Naive thymus-derived CD8-positive, alpha-beta T cell (primary cell): ENCODE results near the gene SCN11A. TPM values are rescaled to one million over a fixed set of nuclear protein-coding genes. Genes with fewer than 3 reads are reported as not detected.

ENCODE experiments used
- ATAC-seq, 2 donors: fragments of 150-1000 bp; cut with Tn5 transposase in 1 of 2; sonication (Bioruptor Pico), chemical (Tn5 transposase) in 1 of 2; 1 replicate in 1 of 2; 2 replicates in 1 of 2; pipeline ENCODE4 v1.10.0; 2021; ENCODE audit warnings: mild to moderate bottlenecking in 2 of 2, moderate library complexity in 2 of 2
- POLR2A ChIA-PET: fragments of 350-600 bp; sonication (Branson Sonifier 250); formaldehyde crosslinking; loops from one replicate; lab custom pipeline; 2021; ENCODE audit warnings: antibody characterized with exemption; lab: Charles Lee
- DNase-seq, 10 donors: peaks; one replicate each; pipeline versions ENCODE4 v3.0.0 to v3.0.0-alpha.2; 2020 to 2022
- H3K27ac Mint-ChIP-seq, 10 donors: one replicate each; pipeline ENCODE4 v1.8.0; 2020 to 2022; ENCODE audit warnings: mild to moderate bottlenecking in 10 of 10, mixed read lengths in 10 of 10, moderate library complexity in 4 of 10, inconsistent platforms in 1 of 10
- H3K27me3 Mint-ChIP-seq, 5 donors: one replicate each; pipeline ENCODE4 v1.8.0; 2021 to 2022; ENCODE audit warnings: mixed read lengths in 5 of 5
- H3K36me3 Mint-ChIP-seq, 3 donors: one replicate each; pipeline ENCODE4 v1.8.0; 2020 to 2022; ENCODE audit warnings: mixed read lengths in 3 of 3, mild to moderate bottlenecking in 2 of 3, inconsistent platforms in 1 of 3
- H3K4me1 Mint-ChIP-seq, 4 donors: one replicate each; pipeline ENCODE4 v1.8.0; 2021 to 2022; ENCODE audit warnings: mixed read lengths in 4 of 4
- H3K4me3 Mint-ChIP-seq, 10 donors: one replicate each; pipeline ENCODE4 v1.8.0; 2020 to 2022; ENCODE audit warnings: mild to moderate bottlenecking in 10 of 10, mixed read lengths in 10 of 10, moderate library complexity in 6 of 10, inconsistent platforms in 1 of 10
- H3K9me3 Mint-ChIP-seq, 9 donors: one replicate each; pipeline ENCODE4 v1.8.0; 2020 to 2022; ENCODE audit warnings: mixed read lengths in 9 of 9, mild to moderate bottlenecking in 3 of 9, inconsistent platforms in 1 of 9, moderate library complexity in 1 of 9
- polyA plus RNA-seq, 3 donors: library from polyadenylated mRNA; unstranded; fragments of 300-500 nt; fragmentation: Illumina TruSeq; gene quantifications; one replicate each; pipeline ENCODE4 v1.2.3, GENCODE V29; 2021
- total RNA-seq, 8 experiments: library from RNA in 2 of 8; stranded (reverse) in 2 of 8; gene quantifications; one replicate each; pipeline ENCODE4 v1.2.3 and lab custom pipeline; 2021 to 2026

The SCN11A gene
- total and polyA plus RNA-seq, 5 experiments from 2014 or later = 0.39 to 0.47 TPM; not detected in 3

GRCh38 chr3:39090922-39091321 is 39.2 kb upstream of the SCN11A start:
- H3K27ac Mint-ChIP-seq = peak overlapping the region in 3 of 10 donors; percentile 2 to 28 (median 6)
- POLR2A ChIA-PET = no interaction called here
- no peak overlapping the region for H3K4me3 Mint-ChIP-seq
- DNase-seq = no peak
- peaks cover 0 to 98% (median 13%) of the 10 kb centered on the region in 3 donors for H3K36me3 Mint-ChIP-seq
- no peak for ATAC-seq
- no peaks in the 10 kb centered on the region for H3K27me3 Mint-ChIP-seq
- H3K9me3 Mint-ChIP-seq = no peaks in the 10 kb centered on the region
- H3K4me1 Mint-ChIP-seq = peaks cover 0 to 7% (median under 1%) of the 10 kb centered on the region in 4 donors

GRCh38 chr3:39088889-39089288 is 37.1 kb upstream of the SCN11A start:
- Mint-ChIP-seq H3K36me3 (peaks cover 0 to 97% (median 17%) of the 10 kb centered on the region in 3 donors), H3K4me1 (peaks cover 0 to 11% (median under 1%) of the 10 kb centered on the region in 4 donors), H3K27me3 (no peaks in the 10 kb centered on the region), H3K4me3 (no peak overlapping the region), H3K9me3 (no peaks in the 10 kb centered on the region), H3K27ac (no peak overlapping the region)
- POLR2A ChIA-PET = no interaction called here
- ATAC-seq = no peak
- no peak for DNase-seq

GRCh38 chr3:39088456-39088855 is 36.7 kb upstream of the SCN11A start:
- no peak for ATAC-seq
- POLR2A ChIA-PET = no interaction called here
- Mint-ChIP-seq H3K4me1 (peaks cover 0 to 11% (median under 1%) of the 10 kb centered on the region in 4 donors), H3K9me3 (no peaks in the 10 kb centered on the region), H3K4me3 (no peak overlapping the region), H3K36me3 (peaks cover 0 to 97% (median 17%) of the 10 kb centered on the region in 3 donors), H3K27ac (peak overlapping the region in 4 of 10 donors; percentile 44 to 67 (median 62)), H3K27me3 (no peaks in the 10 kb centered on the region)
- DNase-seq = no peak

GRCh38 chr3:39086144-39086543 is 34.4 kb upstream of the SCN11A start:
- H3K36me3 Mint-ChIP-seq = peaks cover 0 to 93% (median 10%) of the 10 kb centered on the region in 3 donors
- H3K27ac Mint-ChIP-seq = peak overlapping the region in 2 of 10 donors; percentile 14 to 40
- POLR2A ChIA-PET = no interaction called here
- DNase-seq (no peak), ATAC-seq (no peak)
- no peaks in the 10 kb centered on the region for H3K27me3 Mint-ChIP-seq
- H3K4me1 Mint-ChIP-seq = peaks cover 0 to 11% (median 0%) of the 10 kb centered on the region in 4 donors
- H3K9me3 Mint-ChIP-seq = no peaks in the 10 kb centered on the region
- H3K4me3 Mint-ChIP-seq = no peak overlapping the region

DNA sequence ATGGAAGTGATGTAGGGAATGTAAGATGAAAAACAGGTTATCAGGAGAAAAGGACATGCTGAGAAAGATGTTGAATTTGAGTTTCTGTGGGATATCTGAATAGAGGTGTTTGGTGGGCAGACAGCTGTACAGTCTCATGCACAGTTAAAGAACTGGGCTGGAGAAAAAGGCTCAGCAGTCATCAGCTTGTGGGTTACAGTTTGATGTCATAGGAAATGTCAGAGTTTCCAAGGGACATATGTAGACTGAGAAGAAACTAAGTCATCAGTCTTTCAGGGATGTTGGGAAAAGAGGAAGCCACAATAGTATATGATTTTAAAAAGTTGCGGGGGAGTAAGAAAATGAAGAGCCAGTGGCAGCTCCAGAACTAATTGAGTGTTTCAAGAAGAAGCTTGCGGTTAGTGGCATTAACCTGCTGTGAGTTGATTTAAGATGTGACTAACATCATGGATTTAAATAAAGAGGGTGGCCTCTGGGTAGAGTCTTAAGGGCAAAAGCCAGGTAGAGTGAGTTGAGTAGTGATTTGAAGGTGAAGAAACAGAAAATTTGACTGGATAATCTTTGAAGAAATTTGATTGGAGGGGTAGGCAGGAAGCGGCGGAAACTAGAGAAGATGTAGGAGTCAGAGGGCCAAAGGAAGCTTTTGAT is 31.0 kb upstream of the SCN11A start:
- Mint-ChIP-seq H3K9me3 (no peaks in the 10 kb centered on the region), H3K27me3 (no peaks in the 10 kb centered on the region), H3K27ac (peak overlapping the region in 9 of 10 donors; percentile 5 to 72 (median 23)), H3K4me1 (peaks cover 0 to 11% (median 4%) of the 10 kb centered on the region in 4 donors), H3K36me3 (peaks cover 0 to 79% (median 14%) of the 10 kb centered on the region in 3 donors), H3K4me3 (no peak overlapping the region)
- ATAC-seq (no peak), DNase-seq (no peak)
- POLR2A ChIA-PET = no interaction called here

GRCh38 chr3:39080026-39080425 is 28.3 kb upstream of the SCN11A start:
- Mint-ChIP-seq H3K4me1 (peaks cover 0 to 6% (median 1%) of the 10 kb centered on the region in 4 donors), H3K27me3 (no peaks in the 10 kb centered on the region), H3K9me3 (no peaks in the 10 kb centered on the region), H3K4me3 (no peak overlapping the region), H3K27ac (peak overlapping the region in 2 of 10 donors; percentile 18 to 25), H3K36me3 (peaks cover 7 to 79% (median 25%) of the 10 kb centered on the region in 3 donors)
- DNase-seq (no peak), ATAC-seq (peak in 1 of 2 donors; percentile 18)
- POLR2A ChIA-PET = no interaction called here

DNA sequence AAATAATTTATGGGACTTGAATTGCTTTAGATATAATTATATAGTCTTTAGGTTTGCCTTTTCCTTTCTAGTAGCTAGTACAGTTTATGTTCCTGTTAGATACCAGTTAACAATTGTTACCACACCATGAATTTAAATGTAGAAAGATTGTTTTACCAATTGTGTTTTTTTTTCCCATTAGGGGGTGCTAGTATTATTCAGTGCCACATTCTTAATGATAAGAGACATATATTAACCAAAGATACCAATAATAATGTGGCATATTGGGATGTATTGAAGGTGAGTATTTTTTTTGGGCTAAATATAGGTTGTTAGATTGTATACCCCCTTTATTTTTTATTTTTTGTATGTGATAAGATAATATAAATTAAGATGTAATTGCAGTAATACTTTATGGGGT is 27.8 kb upstream of the SCN11A start:
- H3K9me3 Mint-ChIP-seq = no peaks in the 10 kb centered on the region
- peaks cover 11 to 79% (median 25%) of the 10 kb centered on the region in 3 donors for H3K36me3 Mint-ChIP-seq
- no peak overlapping the region for H3K27ac Mint-ChIP-seq
- DNase-seq = no peak
- H3K27me3 Mint-ChIP-seq = no peaks in the 10 kb centered on the region
- no peak overlapping the region for H3K4me3 Mint-ChIP-seq
- no peak for ATAC-seq
- POLR2A ChIA-PET = no interaction called here
- H3K4me1 Mint-ChIP-seq = peaks cover 0 to 6% (median 1%) of the 10 kb centered on the region in 4 donors

- Mint-ChIP-seq H3K36me3 (peaks cover 20 to 85% (median 37%) of the 10 kb centered on the region in 3 donors), H3K27me3 (no peaks in the 10 kb centered on the region)
Observed at GRCh38 chr3:39075910-39076309, 24.2 kb upstream of the SCN11A start.

DNA sequence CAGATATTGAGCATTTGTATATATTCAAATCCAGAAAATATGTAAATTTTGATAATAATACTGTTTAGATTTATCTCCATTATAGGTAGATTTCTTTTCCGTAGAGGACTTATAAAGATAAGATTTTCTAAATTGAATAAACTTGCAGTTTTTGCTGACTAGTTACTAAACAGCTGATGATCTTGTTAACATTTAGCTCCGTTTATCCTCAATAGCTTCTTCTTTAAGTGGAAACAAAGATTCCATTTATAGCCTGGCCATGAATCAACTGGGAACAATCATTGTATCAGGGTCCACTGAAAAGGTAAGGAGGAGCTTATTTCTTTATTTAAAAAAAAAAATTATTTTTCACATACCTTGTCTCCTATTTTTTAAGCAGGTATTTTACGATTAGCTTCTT is 16.8 kb upstream of the SCN11A start:
- Mint-ChIP-seq H3K27ac (no peak overlapping the region), H3K4me1 (peaks cover 0 to 10% (median 9%) of the 10 kb centered on the region in 4 donors), H3K4me3 (no peak overlapping the region), H3K9me3 (no peaks in the 10 kb centered on the region), H3K27me3 (no peaks in the 10 kb centered on the region), H3K36me3 (peaks cover 12 to 84% (median 34%) of the 10 kb centered on the region in 3 donors)
- ATAC-seq (no peak), DNase-seq (no peak)
- POLR2A ChIA-PET = interaction anchor here (0.5 kb wide), 1 partner anchor 723 kb away, joined by 6 read pairs; no protein-coding TSS in a partner anchor

More at GRCh38 chr3:39075910-39076309, 24.2 kb upstream of the SCN11A start:
- POLR2A ChIA-PET = interaction anchor here (0.7 kb wide), 1 partner anchor 72 kb away, joined by 3 read pairs; no protein-coding TSS in a partner anchor
- ATAC-seq = no peak
- peak overlapping the region in 2 of 10 donors; percentile 22 to 29 for H3K27ac Mint-ChIP-seq
- H3K9me3 Mint-ChIP-seq = no peaks in the 10 kb centered on the region
- no peak overlapping the region for H3K4me3 Mint-ChIP-seq
- no peak for DNase-seq
- peaks cover 0 to 6% (median 1%) of the 10 kb centered on the region in 4 donors for H3K4me1 Mint-ChIP-seq

DNA sequence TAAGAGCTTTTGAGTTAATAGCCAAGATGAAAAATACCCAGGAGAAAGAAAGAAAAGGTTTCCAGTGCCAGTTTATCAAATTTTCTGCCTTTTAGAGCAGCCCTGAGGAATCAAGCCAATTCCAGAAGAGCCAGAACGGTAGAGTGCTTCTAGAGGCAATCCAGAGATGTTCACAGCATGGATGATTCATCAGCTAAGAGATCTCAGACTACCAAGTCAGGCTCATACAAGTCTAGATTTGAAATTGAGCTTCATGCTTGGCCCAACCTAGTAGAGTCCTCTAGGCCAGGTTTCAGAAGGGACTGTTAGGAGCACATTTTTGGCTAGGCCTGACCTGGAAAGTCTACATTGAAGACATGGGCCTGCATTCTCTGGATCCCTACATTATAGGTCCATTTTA is 15.5 kb upstream of the SCN11A start:
- no peak for ATAC-seq
- Mint-ChIP-seq H3K27ac (no peak overlapping the region), H3K4me3 (no peak overlapping the region), H3K9me3 (no peaks in the 10 kb centered on the region), H3K36me3 (peaks cover 5 to 80% (median 31%) of the 10 kb centered on the region in 3 donors), H3K4me1 (peaks cover 2 to 17% (median 13%) of the 10 kb centered on the region in 4 donors), H3K27me3 (no peaks in the 10 kb centered on the region)
- DNase-seq = no peak
- POLR2A ChIA-PET = no interaction called here

DNA sequence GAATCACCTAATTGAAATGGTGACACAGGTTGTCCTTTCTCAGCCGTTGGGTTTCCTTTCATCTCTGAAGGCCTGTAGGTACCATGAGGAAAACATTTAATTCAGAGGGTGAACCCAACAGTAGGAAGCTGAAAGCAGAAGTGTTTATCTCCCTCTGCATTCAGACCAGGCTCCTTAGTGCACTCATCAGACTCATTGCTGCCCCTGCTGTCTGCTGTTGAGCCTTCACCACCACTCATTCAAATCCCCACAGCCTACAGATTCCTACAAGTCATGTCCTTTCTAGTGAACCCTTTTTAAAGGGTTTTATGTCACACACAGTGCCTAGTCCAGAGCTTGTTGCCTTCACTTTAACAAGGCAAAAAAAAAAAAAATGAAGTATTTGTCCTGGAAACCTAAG is 13.5 kb upstream of the SCN11A start:
- ATAC-seq (peak; percentile 89 to 94), DNase-seq (peak in 4 of 10 donors; percentile 2 to 21 (median 7))
- H3K27ac Mint-ChIP-seq = peak overlapping the region in 4 of 10 donors; percentile 6 to 63 (median 36)
- H3K36me3 Mint-ChIP-seq = peaks cover 2 to 62% (median 29%) of the 10 kb centered on the region in 3 donors
- no peak overlapping the region for H3K4me3 Mint-ChIP-seq
- H3K4me1 Mint-ChIP-seq = peaks cover 10 to 32% (median 26%) of the 10 kb centered on the region in 4 donors
- POLR2A ChIA-PET = no interaction called here
- H3K27me3 Mint-ChIP-seq = no peaks in the 10 kb centered on the region
- peaks cover 0 to 2% (median 0%) of the 10 kb centered on the region in 9 donors for H3K9me3 Mint-ChIP-seq

DNA sequence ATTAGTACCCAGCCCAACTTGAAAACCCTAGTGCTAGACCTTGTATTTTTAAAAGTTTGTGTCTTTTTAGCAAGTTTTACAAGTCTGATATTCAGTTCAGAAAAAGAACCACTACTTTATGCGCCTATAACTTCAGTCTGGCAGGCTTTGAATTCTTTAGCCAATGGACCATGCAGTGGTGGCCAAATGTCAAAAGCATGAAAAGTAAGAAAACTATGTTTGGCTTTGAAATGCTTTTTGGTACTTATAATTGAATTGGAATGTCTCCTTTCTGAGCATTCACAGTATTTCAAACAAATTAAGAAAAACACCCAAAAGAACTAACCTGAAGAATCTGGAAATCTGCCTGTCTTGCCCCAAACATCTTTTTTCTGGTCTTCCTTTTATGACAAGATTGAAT is 12.9 kb upstream of the SCN11A start:
- ATAC-seq (no peak), DNase-seq (no peak)
- Mint-ChIP-seq H3K27ac (peak overlapping the region in 3 of 10 donors; percentile 6 to 51 (median 51)), H3K36me3 (peaks cover 4 to 57% (median 27%) of the 10 kb centered on the region in 3 donors), H3K27me3 (no peaks in the 10 kb centered on the region), H3K9me3 (peaks cover 0 to 2% (median 0%) of the 10 kb centered on the region in 9 donors), H3K4me3 (peak overlapping the region in 1 of 10 donors; percentile 18), H3K4me1 (peaks cover 10 to 34% (median 28%) of the 10 kb centered on the region in 4 donors)
- POLR2A ChIA-PET = no interaction called here

- Mint-ChIP-seq H3K4me3 (no peak overlapping the region), H3K27ac (no peak overlapping the region), H3K36me3 (peaks cover 4 to 51% (median 27%) of the 10 kb centered on the region in 3 donors), H3K9me3 (peaks cover 0 to 2% (median 0%) of the 10 kb centered on the region in 9 donors), H3K27me3 (no peaks in the 10 kb centered on the region), H3K4me1 (peaks cover 16 to 47% (median 38%) of the 10 kb centered on the region in 4 donors)
- POLR2A ChIA-PET = no interaction called here
- no peak for DNase-seq
- no peak for ATAC-seq
Observed at GRCh38 chr3:39063143-39063542, 11.4 kb upstream of the SCN11A start.
